Activated CD4-positive, alpha-beta T cell treated with anti-CD3 and anti-CD28 coated beads, Interleukin-2, amount 10 ng/mL, durations not matched to agents 24 days and 14 days (primary cell): Measurements from ENCODE around the gene RTN3. TPM values are rescaled to one million over a fixed set of nuclear protein-coding genes. Genes with fewer than 3 reads are reported as not detected.

Experiments used
- DNase-seq: peaks from one replicate; pipeline ENCODE4 v3.0.0; 2022
- H3K27ac Mint-ChIP-seq: one replicate; pipeline ENCODE4 v1.8.0; 2022; ENCODE audit warnings: mild to moderate bottlenecking, mixed read lengths
- H3K27me3 Mint-ChIP-seq: one replicate; pipeline ENCODE4 v1.8.0; 2022; ENCODE audit warnings: mixed read lengths
- H3K36me3 Mint-ChIP-seq: one replicate; pipeline ENCODE4 v1.8.0; 2022; ENCODE audit warnings: low read depth, mild to moderate bottlenecking, mixed read lengths
- H3K4me1 Mint-ChIP-seq: one replicate; pipeline ENCODE4 v1.8.0; 2021; ENCODE audit warnings: mixed read lengths
- H3K4me3 Mint-ChIP-seq: one replicate; pipeline ENCODE4 v1.8.0; 2022; ENCODE audit warnings: mild to moderate bottlenecking, moderate library complexity, mixed read lengths
- H3K9me3 Mint-ChIP-seq: one replicate; pipeline ENCODE4 v1.8.0; 2021; ENCODE audit warnings: mixed read lengths
- intact Hi-C: fragments of 100-400 bp; cut with micrococcal nuclease; formaldehyde crosslinking; loops from one replicate; pipeline ENCODE4 v1.15.1; 2023
- total RNA-seq: library from RNA; stranded (reverse); gene quantifications from 2 replicates; pipeline ENCODE4 v1.2.3, GENCODE V29; 2022

Gene RTN3
- total RNA-seq, 1 donor from 2014 or later: 54.2 TPM

DNA sequence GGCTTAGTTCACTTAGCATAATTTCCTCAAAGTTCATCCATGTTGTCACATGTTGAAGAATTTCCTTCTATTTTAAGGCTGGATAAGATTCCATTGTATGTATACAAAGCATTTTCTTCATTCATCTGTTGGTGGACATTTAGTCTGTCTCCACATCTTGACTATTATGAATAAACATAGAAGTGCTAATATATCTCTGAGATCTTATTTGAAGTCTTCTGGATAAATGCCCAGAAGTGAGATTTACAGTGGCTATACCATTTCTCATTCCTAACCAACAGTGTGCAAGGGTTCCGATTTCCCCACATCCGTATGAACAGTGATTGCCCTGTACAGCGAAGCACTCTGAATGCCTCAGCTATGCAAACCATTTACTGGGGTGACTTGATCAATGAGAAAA, 93.9 kb downstream of the RTN3 start:
- H3K9me3 Mint-ChIP-seq: no peaks in the 10 kb centered on the region
- H3K27me3 Mint-ChIP-seq: peaks cover 44% of the 10 kb centered on the region
- H3K36me3 Mint-ChIP-seq: no peaks in the 10 kb centered on the region
- H3K4me1 Mint-ChIP-seq: peaks cover 3% of the 10 kb centered on the region
- H3K4me3 Mint-ChIP-seq: no peak overlapping the region
- H3K27ac Mint-ChIP-seq: no peak overlapping the region
- DNase-seq: no peak
- intact Hi-C loops: no loop called here

DNA sequence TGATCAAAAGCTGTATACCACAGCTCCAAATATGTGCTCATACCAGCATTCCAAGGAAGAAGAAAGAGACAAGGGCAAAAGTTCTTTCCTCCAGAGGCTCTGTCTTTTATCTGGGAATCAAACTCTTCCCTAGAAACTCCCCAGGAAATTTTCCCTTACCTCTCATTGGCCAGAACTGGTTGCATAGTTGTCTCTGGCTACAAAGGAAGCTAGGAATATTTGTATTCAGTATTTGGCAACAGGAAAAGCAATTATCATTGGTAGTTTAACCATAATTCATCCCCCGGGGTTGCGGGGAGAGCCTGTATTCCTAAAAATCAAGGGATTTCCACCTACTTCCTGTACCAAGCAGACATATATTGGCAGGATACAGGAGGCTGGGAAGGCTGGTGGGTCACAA, 97.7 kb downstream of the RTN3 start:
- intact Hi-C loops: no loop called here
- no peak for DNase-seq
- no peaks in the 10 kb centered on the region for H3K36me3 Mint-ChIP-seq
- H3K27ac Mint-ChIP-seq: no peak overlapping the region
- H3K9me3 Mint-ChIP-seq: no peaks in the 10 kb centered on the region
- peaks cover 19% of the 10 kb centered on the region for H3K27me3 Mint-ChIP-seq
- no peak overlapping the region for H3K4me3 Mint-ChIP-seq
- no peaks in the 10 kb centered on the region for H3K4me1 Mint-ChIP-seq

- DNase-seq: no peak
- Mint-ChIP-seq H3K36me3 (no peaks in the 10 kb centered on the region), H3K4me1 (peaks cover 7% of the 10 kb centered on the region), H3K27me3 (peaks cover 17% of the 10 kb centered on the region), H3K4me3 (no peak overlapping the region), H3K27ac (no peak overlapping the region), H3K9me3 (no peaks in the 10 kb centered on the region)
- intact Hi-C loops: no loop called here
Measured at GRCh38 chr11:63782749-63783148, 101.4 kb downstream of the RTN3 start.

DNA sequence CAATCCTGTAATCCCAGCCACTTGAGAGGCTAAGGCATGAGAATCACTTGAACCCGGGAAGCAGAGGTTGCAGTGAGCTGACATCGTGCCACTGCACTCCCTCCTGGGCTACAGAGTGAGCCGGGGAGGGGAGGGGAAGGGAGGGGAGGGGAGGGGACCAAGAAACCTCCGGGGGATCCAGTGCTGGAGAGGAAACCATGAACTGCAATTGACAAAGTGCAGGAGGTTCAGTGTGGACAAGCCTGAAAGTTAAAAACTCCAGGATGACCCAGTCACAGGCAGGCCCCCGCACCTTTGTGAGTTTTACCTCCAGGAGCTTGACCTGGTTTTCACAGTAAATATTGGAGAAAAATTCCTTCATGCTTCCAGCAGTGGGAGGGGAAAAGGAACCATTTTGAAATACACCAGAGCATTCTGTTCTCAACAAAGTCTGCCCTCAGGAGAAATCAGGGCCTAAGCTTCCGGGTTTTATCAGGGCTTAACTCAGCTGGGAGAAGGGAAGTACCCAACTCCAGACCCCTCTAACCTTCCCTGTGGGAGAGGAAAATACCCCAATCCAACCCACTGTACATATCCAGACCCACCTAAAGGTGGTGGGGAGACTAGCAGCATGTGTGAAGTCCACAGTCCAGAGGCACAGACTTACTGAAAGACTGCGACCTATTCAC, 102.8 kb downstream of the RTN3 start:
- Mint-ChIP-seq H3K4me3 (no peak overlapping the region), H3K27ac (no peak overlapping the region), H3K27me3 (peaks cover 11% of the 10 kb centered on the region), H3K9me3 (no peaks in the 10 kb centered on the region), H3K4me1 (peaks cover 7% of the 10 kb centered on the region), H3K36me3 (no peaks in the 10 kb centered on the region)
- no peak for DNase-seq
- intact Hi-C loops: no loop called here

DNA sequence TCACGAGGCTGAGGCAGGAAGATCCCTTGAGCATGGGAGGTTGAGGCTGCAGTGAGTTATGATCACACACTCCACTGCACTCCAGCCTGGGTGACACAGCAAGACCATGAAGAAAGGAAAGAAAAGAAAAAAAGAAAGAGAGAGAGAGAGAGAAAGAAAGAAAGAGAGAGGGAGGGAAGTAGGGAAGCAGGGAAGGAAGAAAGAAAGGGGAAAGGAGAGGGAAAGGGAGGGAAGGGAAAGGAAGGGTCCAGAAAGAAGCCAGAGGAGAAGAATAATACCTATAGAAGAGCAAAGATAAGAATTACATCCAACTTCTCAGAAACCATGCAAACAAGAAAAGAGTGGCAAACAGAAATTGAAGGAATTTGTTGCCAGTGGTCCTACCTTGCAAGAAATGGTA, 104.5 kb downstream of the RTN3 start:
- H3K36me3 Mint-ChIP-seq: no peaks in the 10 kb centered on the region
- H3K9me3 Mint-ChIP-seq: no peaks in the 10 kb centered on the region
- peaks cover 7% of the 10 kb centered on the region for H3K4me1 Mint-ChIP-seq
- intact Hi-C loops: no loop called here
- H3K4me3 Mint-ChIP-seq: no peak overlapping the region
- no peak for DNase-seq
- H3K27ac Mint-ChIP-seq: no peak overlapping the region
- peaks cover 9% of the 10 kb centered on the region for H3K27me3 Mint-ChIP-seq

DNA sequence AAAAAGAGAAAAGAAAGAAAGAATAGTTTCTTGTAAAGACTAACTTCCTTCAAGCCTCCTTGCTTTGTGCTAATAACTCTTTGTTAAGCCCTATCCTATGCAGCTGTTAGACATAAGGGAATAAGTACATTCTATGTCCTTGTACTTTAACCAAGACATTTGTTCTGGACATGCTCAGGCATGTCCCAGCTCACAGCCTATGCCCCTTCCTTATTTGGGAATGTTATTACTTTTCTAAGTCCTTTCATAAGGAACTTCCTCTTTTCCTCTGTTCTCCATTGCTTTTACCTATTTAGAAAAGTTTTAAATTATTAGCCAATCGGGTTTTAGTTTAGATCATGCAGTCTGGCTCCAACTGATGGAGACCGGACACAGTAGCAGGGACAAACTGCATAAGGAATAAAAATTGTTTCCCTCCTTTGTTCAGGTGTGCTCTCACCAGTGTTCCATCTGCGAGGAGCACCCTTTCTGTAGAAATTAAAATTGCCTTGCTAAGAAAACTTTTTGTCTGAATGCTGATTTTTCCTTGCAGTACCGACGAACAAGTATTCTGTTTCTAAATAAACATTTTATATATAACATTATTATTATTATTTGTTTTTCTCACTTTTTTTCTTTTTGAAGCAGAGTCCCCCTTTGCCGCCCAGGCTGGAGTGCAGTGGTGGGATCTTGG, 110.3 kb downstream of the RTN3 start:
- no peak overlapping the region for H3K27ac Mint-ChIP-seq
- no peaks in the 10 kb centered on the region for H3K36me3 Mint-ChIP-seq
- H3K27me3 Mint-ChIP-seq: no peaks in the 10 kb centered on the region
- DNase-seq: no peak
- no peak overlapping the region for H3K4me3 Mint-ChIP-seq
- intact Hi-C loops: no loop called here
- no peaks in the 10 kb centered on the region for H3K4me1 Mint-ChIP-seq
- H3K9me3 Mint-ChIP-seq: peaks cover 7% of the 10 kb centered on the region

DNA sequence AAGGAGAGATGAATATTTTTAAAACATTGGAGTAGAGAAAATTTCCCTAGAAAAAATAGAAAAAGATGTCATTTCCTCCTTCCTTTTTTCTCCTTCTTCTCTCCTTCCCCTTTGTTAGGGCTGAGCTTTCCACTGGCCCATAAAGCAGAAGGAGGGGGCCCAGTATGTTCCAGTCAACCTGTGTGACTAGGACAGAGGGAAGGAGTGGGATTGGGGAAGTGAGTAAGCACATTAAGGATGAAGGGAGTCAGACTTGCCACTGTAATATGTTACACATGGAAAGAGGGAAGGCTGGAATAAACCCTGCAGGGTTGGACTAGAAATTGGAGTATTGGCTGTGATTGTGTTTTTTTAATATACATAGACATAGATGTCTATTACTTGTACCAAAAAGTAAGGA, 111.9 kb downstream of the RTN3 start:
- peaks cover 1% of the 10 kb centered on the region for H3K27me3 Mint-ChIP-seq
- intact Hi-C loops: no loop called here

GRCh38 chr11:63795066-63795465, 113.8 kb downstream of the RTN3 start:
- Mint-ChIP-seq H3K36me3 (no peaks in the 10 kb centered on the region), H3K4me1 (no peaks in the 10 kb centered on the region), H3K9me3 (peaks cover 7% of the 10 kb centered on the region), H3K27me3 (peaks cover 3% of the 10 kb centered on the region), H3K4me3 (no peak overlapping the region), H3K27ac (no peak overlapping the region)
- intact Hi-C loops: no loop called here
- DNase-seq: no peak

More for the DNA sequence above, 111.9 kb downstream of the RTN3 start:
- Mint-ChIP-seq H3K36me3 (no peaks in the 10 kb centered on the region), H3K4me3 (no peak overlapping the region), H3K27ac (no peak overlapping the region), H3K9me3 (peaks cover 7% of the 10 kb centered on the region), H3K4me1 (no peaks in the 10 kb centered on the region)
- no peak for DNase-seq

DNA sequence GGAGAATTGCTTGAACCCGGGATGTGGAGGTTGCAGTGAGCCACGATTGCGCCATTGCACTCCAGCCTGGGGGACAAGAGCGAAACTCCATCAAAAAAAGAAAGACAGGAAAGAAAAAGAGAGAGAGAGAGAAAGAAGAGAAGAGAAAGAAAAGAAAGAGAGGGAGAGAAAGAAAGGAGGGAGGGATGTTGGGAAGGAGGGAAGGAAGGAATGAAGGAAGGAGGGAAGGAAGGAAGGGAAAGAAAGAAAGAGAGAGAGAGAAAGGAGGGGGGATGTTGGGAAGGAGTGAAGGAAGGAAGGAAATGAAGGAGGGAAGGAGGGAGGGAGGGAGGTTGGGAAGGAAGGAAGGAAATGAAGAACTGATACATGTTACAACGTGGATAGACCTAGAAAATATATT, 119.6 kb downstream of the RTN3 start:
- H3K9me3 Mint-ChIP-seq: no peaks in the 10 kb centered on the region
- H3K4me1 Mint-ChIP-seq: no peaks in the 10 kb centered on the region
- no peak for DNase-seq
- H3K4me3 Mint-ChIP-seq: no peak overlapping the region
- intact Hi-C loops: no loop called here
- H3K27me3 Mint-ChIP-seq: peaks cover 5% of the 10 kb centered on the region
- no peak overlapping the region for H3K27ac Mint-ChIP-seq
- H3K36me3 Mint-ChIP-seq: no peaks in the 10 kb centered on the region

- H3K9me3 Mint-ChIP-seq: no peaks in the 10 kb centered on the region
- intact Hi-C loops: no loop called here
- no peak for DNase-seq
- no peak overlapping the region for H3K27ac Mint-ChIP-seq
- peaks cover 5% of the 10 kb centered on the region for H3K27me3 Mint-ChIP-seq
- no peaks in the 10 kb centered on the region for H3K36me3 Mint-ChIP-seq
- H3K4me1 Mint-ChIP-seq: no peaks in the 10 kb centered on the region
- H3K4me3 Mint-ChIP-seq: no peak overlapping the region
Measured at GRCh38 chr11:63802637-63803414, 121.5 kb downstream of the RTN3 start.

DNA sequence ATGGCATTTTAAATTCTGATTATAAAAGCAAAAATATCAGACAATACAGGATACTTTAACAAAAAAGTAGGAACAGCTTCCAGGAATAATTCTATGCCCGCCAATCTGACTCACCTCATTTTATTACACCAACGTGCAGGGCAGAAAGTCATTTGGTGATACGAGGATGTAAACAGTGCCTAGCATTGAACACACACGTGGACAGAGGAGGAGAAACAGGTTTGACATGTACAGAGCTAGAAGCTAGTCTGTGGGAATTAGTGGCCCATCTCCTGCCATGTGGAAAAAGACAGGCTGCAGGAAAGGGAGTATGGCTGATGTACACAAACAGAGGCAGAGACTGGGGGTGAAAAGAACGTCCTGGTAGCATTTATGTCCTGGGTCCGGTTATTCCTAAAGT, 123.0 kb downstream of the RTN3 start:
- H3K27me3 Mint-ChIP-seq: peaks cover 2% of the 10 kb centered on the region

GRCh38 chr11:63805844-63806415, 124.6 kb downstream of the RTN3 start:
- H3K4me1 Mint-ChIP-seq: peaks cover 1% of the 10 kb centered on the region
- DNase-seq: no peak
- H3K27me3 Mint-ChIP-seq: peaks cover 1% of the 10 kb centered on the region
- no peak overlapping the region for H3K27ac Mint-ChIP-seq
- H3K4me3 Mint-ChIP-seq: no peak overlapping the region
- intact Hi-C loops: no loop called here
- H3K9me3 Mint-ChIP-seq: no peaks in the 10 kb centered on the region
- H3K36me3 Mint-ChIP-seq: no peaks in the 10 kb centered on the region

More for the DNA sequence above, 123.0 kb downstream of the RTN3 start:
- Mint-ChIP-seq H3K9me3 (no peaks in the 10 kb centered on the region), H3K4me3 (no peak overlapping the region), H3K36me3 (no peaks in the 10 kb centered on the region), H3K27ac (no peak overlapping the region), H3K4me1 (no peaks in the 10 kb centered on the region)
- intact Hi-C loops: no loop called here
- no peak for DNase-seq
